Caco-2 (cell line): Measurements from ENCODE around the gene SEMA3A. TPM values are rescaled to one million over a fixed set of nuclear protein-coding genes. Genes with fewer than 3 reads are reported as not detected.

Experiments used
- BruUV-seq: library from RNA; stranded (reverse); fragments of 400-500 nt; replicated peaks from 2 replicates; lab custom pipeline; 2021; lab: Mats Ljungman, UMichigan
- CTCF ChIA-PET: fragments of 300-600 bp; sonication (Branson Sonifier 250); formaldehyde crosslinking; loops from one replicate; lab custom pipeline; 2022; ENCODE audit warnings: antibody characterized with exemption; lab: Charles Lee
- POLR2A ChIA-PET: fragments of 300-600 bp; sonication (Branson Sonifier 250); formaldehyde crosslinking; loops from one replicate; lab custom pipeline; 2022; ENCODE audit warnings: antibody characterized with exemption; lab: Charles Lee
- DNase-seq, 2 experiments: peaks; one replicate each; pipeline versions ENCODE4 v3.0.0 to v3.0.0-alpha.2; 2020 to 2022
- H3K27me3 ChIP-seq: replicated peaks from 2 replicates; pipeline ENCODE4 v1.6.0; 2011; ENCODE audit warnings: low read length; ENCODE audit not compliant: control insufficient read depth, insufficient read depth
- H3K36me3 ChIP-seq: 2 replicates; pipeline ENCODE4 v1.5.1; 2011; ENCODE audit warnings: low read length; ENCODE audit not compliant: control insufficient read depth, insufficient read depth
- H3K4me1 ChIP-seq: fragments of 250-450 bp; sonication (Bioruptor Pico); 2 replicates; pipeline ENCODE4 v1.5.1; 2020; ENCODE audit warnings: mild to moderate bottlenecking
- H3K4me3 ChIP-seq: 2 replicates; pipeline ENCODE4 v1.5.1; 2011; ENCODE audit warnings: low read depth, mild to moderate bottlenecking, control low read depth, low read length
- H3K9me3 ChIP-seq: fragments of 250-450 bp; sonication (Bioruptor Pico); 2 replicates; pipeline ENCODE4 v1.5.1; 2020; ENCODE audit warnings: mild to moderate bottlenecking, moderate library complexity
- H3K27ac Mint-ChIP-seq: one replicate; pipeline ENCODE4 v1.8.0; 2022; ENCODE audit warnings: mixed read lengths; ENCODE audit not compliant: unreplicated experiment
- H3K27me3 Mint-ChIP-seq: one replicate; pipeline ENCODE4 v1.8.0; 2022; ENCODE audit warnings: mixed read lengths; ENCODE audit not compliant: insufficient read depth, unreplicated experiment
- H3K36me3 Mint-ChIP-seq: one replicate; pipeline ENCODE4 v1.8.0; 2022; ENCODE audit warnings: mild to moderate bottlenecking, mixed read lengths; ENCODE audit not compliant: insufficient read depth, unreplicated experiment
- H3K4me1 Mint-ChIP-seq: one replicate; pipeline ENCODE4 v1.8.0; 2022; ENCODE audit warnings: low read depth, mixed read lengths; ENCODE audit not compliant: unreplicated experiment
- H3K4me3 Mint-ChIP-seq: one replicate; pipeline ENCODE4 v1.8.0; 2022; ENCODE audit warnings: mild to moderate bottlenecking, moderate library complexity, mixed read lengths; ENCODE audit not compliant: unreplicated experiment
- H3K9me3 Mint-ChIP-seq: one replicate; pipeline ENCODE4 v1.8.0; 2022; ENCODE audit warnings: mixed read lengths; ENCODE audit not compliant: unreplicated experiment
- intact Hi-C: fragments of 100-400 bp; cut with micrococcal nuclease; formaldehyde crosslinking; loops from one replicate; pipeline ENCODE4 v1.10.0; 2022; ENCODE audit not compliant: unreplicated experiment
- total RNA-seq: library from RNA; stranded (reverse); gene quantifications from 2 replicates; pipeline ENCODE4 v1.2.3, GENCODE V29; 2022
- TF ChIP-seq, protein P1 (sequence below), 2 experiments: fragments of 200-600 bp in 1 of 2; IDR thresholded peaks; 1 replicate in 1 of 2; 2 replicates in 1 of 2; pipeline versions ENCODE4 v1.5.1 to v1.8.0; 2011 to 2022; ENCODE audit warnings: antibody characterized with exemption in 1 of 2, control low read depth in 1 of 2, inconsistent platforms in 1 of 2, low read depth in 1 of 2, low read length in 1 of 2, mild to moderate bottlenecking in 1 of 2, moderate library complexity in 1 of 2; ENCODE audit not compliant: insufficient read depth in 1 of 2, severe bottlenecking in 1 of 2, unreplicated experiment in 1 of 2

The SEMA3A gene
- total RNA-seq, 1 experiment from 2014 or later, result 55.1 TPM

DNA sequence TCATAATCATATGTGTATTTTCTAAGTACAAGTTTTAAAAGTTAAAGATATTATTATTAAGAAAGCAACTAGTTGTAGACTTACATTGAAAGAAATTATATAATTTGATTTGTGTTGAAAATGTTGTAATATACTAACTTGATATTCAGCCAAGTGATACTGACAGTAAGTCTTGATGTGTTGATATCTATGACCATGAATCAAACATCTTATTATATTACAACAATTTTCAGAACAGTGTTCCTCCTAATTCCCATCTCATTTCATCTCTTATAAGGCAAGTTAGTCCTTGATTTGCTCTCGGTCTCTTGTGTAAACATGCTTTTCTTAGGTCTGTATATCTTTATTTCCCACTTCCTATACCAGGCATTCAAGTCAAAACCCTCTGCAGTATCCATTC is 276.4 kb downstream of the SEMA3A start:
- no peak for DNase-seq
- H3K9me3 ChIP-seq, result no peaks in the 10 kb centered on the region; the same call in 1 of the 2 replicates
- CTCF ChIA-PET, result no interaction called here
- H3K27ac Mint-ChIP-seq, result no peak overlapping the region
- no peaks in the 10 kb centered on the region for H3K36me3 Mint-ChIP-seq
- no peaks in the 10 kb centered on the region for H3K36me3 ChIP-seq
- BruUV-seq, result no TSS peak
- no peaks in the 10 kb centered on the region for H3K4me1 ChIP-seq
- intact Hi-C loops, result no loop called here
- no peak overlapping the region for H3K4me3 ChIP-seq
- H3K4me3 Mint-ChIP-seq, result no peak overlapping the region
- peaks cover 6% of the 10 kb centered on the region for H3K9me3 Mint-ChIP-seq
- peaks cover 6% of the 10 kb centered on the region for H3K27me3 Mint-ChIP-seq
- no peaks in the 10 kb centered on the region for H3K27me3 ChIP-seq
- TF ChIP-seq, protein P1, sequence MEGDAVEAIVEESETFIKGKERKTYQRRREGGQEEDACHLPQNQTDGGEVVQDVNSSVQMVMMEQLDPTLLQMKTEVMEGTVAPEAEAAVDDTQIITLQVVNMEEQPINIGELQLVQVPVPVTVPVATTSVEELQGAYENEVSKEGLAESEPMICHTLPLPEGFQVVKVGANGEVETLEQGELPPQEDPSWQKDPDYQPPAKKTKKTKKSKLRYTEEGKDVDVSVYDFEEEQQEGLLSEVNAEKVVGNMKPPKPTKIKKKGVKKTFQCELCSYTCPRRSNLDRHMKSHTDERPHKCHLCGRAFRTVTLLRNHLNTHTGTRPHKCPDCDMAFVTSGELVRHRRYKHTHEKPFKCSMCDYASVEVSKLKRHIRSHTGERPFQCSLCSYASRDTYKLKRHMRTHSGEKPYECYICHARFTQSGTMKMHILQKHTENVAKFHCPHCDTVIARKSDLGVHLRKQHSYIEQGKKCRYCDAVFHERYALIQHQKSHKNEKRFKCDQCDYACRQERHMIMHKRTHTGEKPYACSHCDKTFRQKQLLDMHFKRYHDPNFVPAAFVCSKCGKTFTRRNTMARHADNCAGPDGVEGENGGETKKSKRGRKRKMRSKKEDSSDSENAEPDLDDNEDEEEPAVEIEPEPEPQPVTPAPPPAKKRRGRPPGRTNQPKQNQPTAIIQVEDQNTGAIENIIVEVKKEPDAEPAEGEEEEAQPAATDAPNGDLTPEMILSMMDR (IDR thresholded peaks at IDR 0.05; ENCODE audit: insufficient read depth in 1 of 2, low read depth in 1 of 2, low read length in 1 of 2, severe bottlenecking in 1 of 2, unreplicated experiment in 1 of 2), result no peak
- no peaks in the 10 kb centered on the region for H3K4me1 Mint-ChIP-seq
- POLR2A ChIA-PET, result no interaction called here

GRCh38 chr7:83913174-83913573 is 281.4 kb downstream of the SEMA3A start:
- no peaks in the 10 kb centered on the region for H3K4me1 ChIP-seq
- DNase-seq, result no peak
- no peaks in the 10 kb centered on the region for H3K4me1 Mint-ChIP-seq
- H3K27me3 Mint-ChIP-seq, result peaks cover 3% of the 10 kb centered on the region
- no peaks in the 10 kb centered on the region for H3K36me3 ChIP-seq
- ChIA-PET POLR2A (no interaction called here), CTCF (no interaction called here)
- intact Hi-C loops, result no loop called here
- no peaks in the 10 kb centered on the region for H3K9me3 ChIP-seq
- no peak overlapping the region for H3K4me3 ChIP-seq
- H3K27me3 ChIP-seq, result no peaks in the 10 kb centered on the region
- no TSS peak for BruUV-seq
- no peak overlapping the region for H3K4me3 Mint-ChIP-seq
- H3K27ac Mint-ChIP-seq, result no peak overlapping the region
- H3K9me3 Mint-ChIP-seq, result peaks cover 10% of the 10 kb centered on the region
- H3K36me3 Mint-ChIP-seq, result no peaks in the 10 kb centered on the region
- TF ChIP-seq, protein P1 (IDR thresholded peaks at IDR 0.05; ENCODE audit: insufficient read depth in 1 of 2, low read depth in 1 of 2, low read length in 1 of 2, severe bottlenecking in 1 of 2, unreplicated experiment in 1 of 2), result no peak

DNA sequence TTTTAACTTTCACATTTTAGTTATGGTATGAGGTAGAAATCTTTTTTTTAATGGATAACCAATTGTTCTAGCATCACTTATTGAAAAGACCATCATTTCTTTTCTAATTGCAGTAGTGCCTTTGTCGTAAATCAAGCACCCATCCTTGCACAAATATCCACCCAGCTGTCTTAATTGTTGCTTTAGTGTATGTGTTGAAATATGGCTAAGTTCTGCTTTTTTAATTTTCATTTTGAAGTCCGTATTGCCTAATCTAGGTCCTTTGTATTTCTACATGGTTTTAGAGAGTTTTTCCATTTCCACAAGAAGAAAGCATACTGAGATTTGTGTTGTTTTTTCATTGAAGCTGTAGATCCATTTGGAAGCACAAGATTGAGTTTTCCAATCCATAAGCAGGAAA is 286.1 kb downstream of the SEMA3A start:
- Histone ChIP-seq H3K36me3 (no peaks in the 10 kb centered on the region), H3K4me1 (no peaks in the 10 kb centered on the region), H3K27me3 (no peaks in the 10 kb centered on the region), H3K9me3 (no peaks in the 10 kb centered on the region), H3K4me3 (no peak overlapping the region)
- Mint-ChIP-seq H3K36me3 (no peaks in the 10 kb centered on the region), H3K4me1 (no peaks in the 10 kb centered on the region), H3K27me3 (no peaks in the 10 kb centered on the region), H3K4me3 (no peak overlapping the region), H3K27ac (no peak overlapping the region), H3K9me3 (peaks cover 8% of the 10 kb centered on the region)
- no TSS peak for BruUV-seq
- intact Hi-C loops, result no loop called here
- CTCF ChIA-PET, result no interaction called here
- POLR2A ChIA-PET, result no interaction called here
- DNase-seq, result no peak
- TF ChIP-seq, protein P1 (IDR thresholded peaks at IDR 0.05; ENCODE audit: insufficient read depth in 1 of 2, low read depth in 1 of 2, low read length in 1 of 2, severe bottlenecking in 1 of 2, unreplicated experiment in 1 of 2), result no peak
